GM10248 (cell line): Measurements from ENCODE around the gene KLHL8.

ENCODE experiments used
- CTCF ChIA-PET: fragments of 300-600 bp; sonication (Branson Sonifier 250); formaldehyde crosslinking; extraction: SDS; loops from one replicate; lab custom pipeline; 2021; ENCODE audit warnings: antibody characterized with exemption; lab: Yijun Ruan, JAX
- POLR2A ChIA-PET: fragments of 350-650 bp; sonication (Branson Sonifier 250); formaldehyde crosslinking; extraction: SDS; loops from one replicate; lab custom pipeline; 2020; ENCODE audit warnings: antibody characterized with exemption; lab: Yijun Ruan, JAX
- DNase-seq: peaks from one replicate; pipeline ENCODE4 v3.0.0; 2012; ENCODE audit errors: extremely low spot score
- CTCF ChIP-seq: IDR thresholded peaks from 2 replicates; pipeline ENCODE4 v1.5.1; 2012; ENCODE audit warnings: mild to moderate bottlenecking, low read depth; ENCODE audit errors: extremely low read depth, missing control alignments, control extremely low read depth

KLHL8 gene

GRCh38 chr4:87211249-87211952, 9.0 kb downstream of the KLHL8 start:
- CTCF ChIA-PET = interaction anchor here (1.2 to 1.4 kb wide), 3 partner anchors 9 to 277 kb away, joined by 3 read pairs; partner anchors contain the start of genes AFF1 and KLHL8
- TF ChIP-seq CTCF = no peak
- DNase-seq = no peak
- POLR2A ChIA-PET = no interaction called here

DNA sequence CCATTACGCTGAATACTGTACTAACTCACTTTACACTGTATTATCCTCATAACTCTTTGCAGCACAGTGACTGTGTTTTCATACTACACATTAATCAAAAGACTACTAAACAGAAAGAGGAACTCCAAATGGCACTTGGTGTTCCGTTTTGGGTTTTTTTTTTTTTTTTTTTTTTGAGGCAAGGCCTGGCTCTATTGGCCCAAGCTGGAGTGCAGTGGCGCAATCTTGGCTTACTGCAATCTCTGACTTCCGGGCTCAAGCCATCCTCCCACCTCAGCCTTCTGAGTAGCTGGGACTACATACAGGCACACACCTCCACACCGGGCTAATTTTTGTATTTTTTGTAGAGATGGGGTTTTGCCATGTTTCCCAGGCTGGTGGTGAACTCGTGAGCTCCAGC, 10.7 kb downstream of the KLHL8 start:
- DNase-seq = peak; percentile 54
- ChIA-PET CTCF (interaction anchor here (0.7 to 2.5 kb wide), 4 partner anchors 10 to 287 kb away, joined by 3 to 19 read pairs (median 4); partner anchors contain the start of gene KLHL8), POLR2A (interaction anchor here (0.6 to 1.1 kb wide), 2 partner anchors 10 to 247 kb away, joined by 4 to 5 read pairs; no protein-coding TSS in a partner anchor)
- TF ChIP-seq CTCF = no peak

DNA sequence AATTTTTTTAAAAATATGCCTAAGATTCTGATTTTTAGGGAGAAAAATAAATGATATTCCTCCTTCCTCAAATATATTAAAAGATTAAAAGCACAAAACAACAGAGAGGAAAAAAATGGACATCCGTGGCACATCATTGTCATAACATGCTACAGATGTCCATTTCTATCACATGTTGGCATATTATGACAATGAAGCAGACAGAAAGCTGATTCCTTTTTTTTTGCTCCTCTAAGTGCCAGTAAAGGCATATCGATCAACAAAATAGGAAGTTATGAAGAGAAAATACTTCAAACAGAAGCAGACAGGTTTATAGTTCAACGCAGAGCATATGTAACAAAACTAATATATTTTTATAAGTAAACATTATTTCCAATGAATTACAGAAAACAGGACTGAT, 11.2 kb downstream of the KLHL8 start:
- CTCF ChIA-PET = interaction anchor here (1.3 to 2.5 kb wide), 3 partner anchors 10 to 26 kb away, joined by 3 to 19 read pairs (median 4); partner anchors contain the start of gene KLHL8
- TF ChIP-seq CTCF = no peak
- POLR2A ChIA-PET = no interaction called here
- no peak for DNase-seq

DNA sequence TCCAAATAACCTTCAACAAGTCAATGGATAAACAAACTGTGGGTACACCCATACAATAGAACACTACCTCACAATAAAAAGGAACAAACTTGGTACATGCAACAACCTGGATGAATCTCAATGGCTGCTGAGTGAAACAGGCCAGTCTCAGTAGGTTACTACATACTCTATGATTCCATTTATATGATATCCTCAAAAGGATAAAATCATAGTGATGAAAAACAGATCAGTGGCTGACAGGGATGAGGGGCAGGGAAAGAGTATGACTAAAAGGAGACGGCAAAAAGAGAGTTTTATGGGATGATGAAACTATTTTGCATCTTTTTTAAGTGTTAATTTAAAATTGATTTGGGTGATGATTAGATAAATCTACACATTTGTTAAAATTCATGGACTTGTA, 15.9 kb downstream of the KLHL8 start:
- ChIA-PET POLR2A (no interaction called here), CTCF (interaction anchor here (1.1 kb wide), 1 partner anchor 54 kb away, joined by 5 read pairs; no protein-coding TSS in a partner anchor)
- no peak for TF ChIP-seq CTCF

DNA sequence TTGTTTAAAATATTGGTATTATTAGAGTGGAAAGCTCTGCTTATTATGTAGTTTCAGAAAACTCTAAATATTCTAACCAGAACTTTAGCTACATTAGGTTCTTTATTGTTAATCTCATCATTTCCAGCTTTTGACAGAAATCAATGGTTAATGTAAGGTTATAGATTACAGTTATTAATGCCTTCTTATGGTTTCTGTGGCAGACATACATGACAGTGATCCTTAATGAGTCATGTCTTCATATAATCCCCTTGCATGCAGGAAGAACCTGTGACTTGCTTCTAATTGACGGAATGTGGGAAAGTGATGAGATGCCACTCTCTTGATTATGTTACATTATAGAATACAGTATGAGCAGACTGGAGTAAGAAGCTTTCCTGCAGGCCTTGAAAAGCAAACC, 23.5 kb downstream of the KLHL8 start:
- no peak for TF ChIP-seq CTCF
- POLR2A ChIA-PET = no interaction called here
- no peak for DNase-seq
- CTCF ChIA-PET = interaction anchor here (0.8 to 1.9 kb wide), 5 partner anchors 8 to 275 kb away, joined by 3 to 5 read pairs (median 3); no protein-coding TSS in a partner anchor

More for the DNA sequence above, 15.9 kb downstream of the KLHL8 start:
- no peak for DNase-seq

DNA sequence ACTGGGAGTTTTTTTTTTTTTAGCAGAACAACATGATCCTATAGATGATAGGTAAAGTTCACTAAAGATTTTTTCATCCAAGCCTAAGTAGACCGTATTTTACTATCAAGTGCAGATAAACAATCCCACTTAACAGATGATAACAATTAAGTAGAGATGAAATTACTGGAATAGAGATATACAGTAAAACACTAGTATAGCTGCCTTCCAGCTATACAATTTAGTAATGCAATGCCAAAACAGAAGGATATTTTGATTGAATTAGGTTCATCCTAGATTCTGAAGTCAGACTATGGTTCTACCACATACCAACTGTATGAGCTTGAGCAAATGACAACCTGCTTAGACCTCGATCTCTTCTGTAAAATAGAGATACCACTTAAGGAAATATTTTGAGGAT, 24.3 kb downstream of the KLHL8 start:
- ChIA-PET POLR2A (no interaction called here), CTCF (interaction anchor here (1.0 to 1.6 kb wide), 2 partner anchors 9 to 13 kb away, joined by 4 read pairs; no protein-coding TSS in a partner anchor)
- no peak for DNase-seq
- TF ChIP-seq CTCF = no peak
